Kidney glomerular epithelial cell (primary cell): ENCODE results near the gene SLC12A7.
"Not testable (repeated sequence)": the region's sequence is repeated elsewhere in the genome, so short reads cannot be mapped to it uniquely, and the experiment has no call there.

ENCODE experiments used
- DNase-seq: peaks from one replicate; lab custom pipeline; 2025; lab: John Stamatoyannopoulos, UW

The SLC12A7 gene

GRCh38 chr5:1095990-1096363 lies 15.9 kb downstream of the SLC12A7 start:
- DNase-seq = no peak

DNA sequence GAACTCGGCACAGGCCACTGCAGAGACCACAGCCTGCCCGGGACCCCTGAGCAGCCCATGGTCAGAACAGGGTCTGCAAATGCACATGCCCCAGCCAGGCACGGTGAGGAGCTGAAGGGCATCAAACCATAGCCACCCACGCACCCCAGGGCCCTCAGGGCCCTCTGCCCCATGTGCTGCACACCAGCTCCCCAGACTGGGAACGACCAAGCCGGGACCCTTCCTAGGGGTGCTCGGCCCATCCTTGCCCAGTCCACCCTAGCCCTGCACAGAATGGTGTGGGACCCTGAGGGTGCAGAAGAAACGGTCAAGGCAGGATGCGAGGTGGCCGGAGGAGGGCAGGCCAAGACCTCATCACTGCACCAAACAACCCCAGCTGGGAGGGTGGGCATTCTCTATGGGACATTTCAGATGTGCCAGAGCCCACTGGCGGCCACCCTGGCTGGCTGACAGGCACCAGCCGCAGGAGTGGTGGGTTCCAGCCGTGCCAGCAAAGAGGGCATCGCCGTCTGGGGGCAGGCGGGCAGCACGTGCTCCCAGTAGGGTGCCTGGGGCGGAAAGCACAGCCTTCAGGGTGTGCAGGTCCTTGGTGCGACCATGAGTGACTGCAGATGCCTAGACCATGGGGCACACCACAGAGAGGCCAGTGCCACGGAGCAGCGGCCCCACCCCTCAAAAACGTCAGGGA lies 16.4 kb downstream of the SLC12A7 start:
- no peak for DNase-seq

GRCh38 chr5:1094670-1095190 lies 17.1 kb downstream of the SLC12A7 start:
- no peak for DNase-seq

- no peak for DNase-seq
Measured at GRCh38 chr5:1093361-1093760, 18.5 kb downstream of the SLC12A7 start.

GRCh38 chr5:1092122-1092521 lies 19.7 kb downstream of the SLC12A7 start:
- no peak for DNase-seq

DNA sequence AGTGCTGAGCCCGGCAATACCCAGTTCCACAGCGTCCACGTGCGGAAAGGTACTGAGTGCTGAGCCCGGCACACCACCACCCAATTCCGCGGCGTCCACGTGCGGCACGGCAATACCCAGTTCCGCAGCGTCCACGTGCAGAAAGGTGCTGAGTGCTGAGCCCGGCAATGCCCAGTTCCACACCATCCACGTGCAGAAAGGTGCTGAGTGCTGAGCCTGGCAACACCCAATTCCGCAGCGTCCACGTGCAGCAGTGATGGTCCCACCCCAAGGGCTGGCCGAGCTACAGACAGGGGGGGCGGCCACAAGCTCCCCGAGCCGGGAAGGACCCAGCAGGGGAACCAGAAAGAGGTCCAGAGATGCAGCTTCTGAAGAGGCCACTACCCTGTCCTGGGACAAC lies 20.2 kb downstream of the SLC12A7 start:
- no peak for DNase-seq

DNA sequence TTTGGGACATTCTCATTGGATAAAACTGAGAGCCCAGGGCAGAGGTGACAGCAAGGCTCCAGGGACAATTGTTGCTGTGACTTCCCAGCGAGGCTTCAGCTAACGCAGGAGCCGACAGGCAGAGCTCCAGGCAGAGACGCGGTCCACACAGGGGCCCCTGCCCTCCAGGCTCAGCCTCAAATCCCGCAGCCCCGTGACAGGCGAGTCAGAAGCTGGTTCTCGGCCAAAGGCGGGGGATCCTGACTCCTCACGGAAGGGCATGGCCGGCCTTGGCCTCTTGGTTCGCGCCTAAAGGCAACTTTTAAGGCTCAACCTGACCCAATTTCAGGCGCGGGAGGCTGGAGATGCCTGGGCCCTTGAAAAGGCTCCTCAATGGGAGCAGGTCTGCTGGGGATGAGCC lies 21.3 kb downstream of the SLC12A7 start:
- no peak for DNase-seq

DNA sequence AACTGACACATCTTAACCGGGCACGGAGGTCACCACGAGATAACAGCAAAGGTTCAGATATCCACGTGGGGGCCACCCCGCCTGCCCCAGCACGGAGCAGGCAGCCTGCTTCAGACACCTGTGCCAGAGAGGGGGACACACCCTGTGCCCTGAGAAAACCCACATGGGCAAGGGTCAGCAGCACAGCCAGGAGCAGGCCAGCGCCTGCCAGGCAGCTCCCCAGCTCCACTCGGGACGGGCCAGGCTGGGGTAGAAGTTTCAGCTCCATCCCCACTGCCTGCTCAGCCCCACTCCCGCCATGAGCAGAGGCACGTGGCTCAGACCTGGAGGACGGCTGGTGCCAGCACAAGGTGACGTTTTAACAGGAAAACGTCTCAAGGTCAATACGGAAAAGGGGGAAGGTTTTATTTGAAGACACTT lies 22.2 kb downstream of the SLC12A7 start:
- DNase-seq = no peak

- no peak for DNase-seq
Measured at GRCh38 chr5:1089146-1089545, 22.7 kb downstream of the SLC12A7 start.

- DNase-seq = no peak
Measured at GRCh38 chr5:1088726-1089125, 23.1 kb downstream of the SLC12A7 start.

DNA sequence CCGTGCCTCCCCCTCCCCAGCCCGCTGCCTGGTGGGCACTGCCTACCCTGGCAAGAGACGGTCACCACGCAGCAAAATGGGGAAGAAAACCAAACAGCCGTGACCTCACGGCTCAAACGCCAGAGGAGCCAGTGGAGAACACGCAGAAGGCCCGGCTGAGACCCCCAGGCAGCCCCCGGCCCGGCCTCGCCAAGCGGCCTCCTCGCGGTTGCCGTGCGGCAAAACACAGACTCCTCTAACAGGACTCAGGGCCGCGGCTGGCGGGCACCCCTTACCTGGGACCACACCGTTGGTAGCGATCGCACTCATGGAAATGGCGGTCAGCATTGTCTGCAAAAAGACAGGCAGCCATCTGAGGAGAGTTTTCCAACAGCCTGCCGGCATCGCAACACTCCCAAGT lies 23.8 kb downstream of the SLC12A7 start:
- DNase-seq = no peak

DNA sequence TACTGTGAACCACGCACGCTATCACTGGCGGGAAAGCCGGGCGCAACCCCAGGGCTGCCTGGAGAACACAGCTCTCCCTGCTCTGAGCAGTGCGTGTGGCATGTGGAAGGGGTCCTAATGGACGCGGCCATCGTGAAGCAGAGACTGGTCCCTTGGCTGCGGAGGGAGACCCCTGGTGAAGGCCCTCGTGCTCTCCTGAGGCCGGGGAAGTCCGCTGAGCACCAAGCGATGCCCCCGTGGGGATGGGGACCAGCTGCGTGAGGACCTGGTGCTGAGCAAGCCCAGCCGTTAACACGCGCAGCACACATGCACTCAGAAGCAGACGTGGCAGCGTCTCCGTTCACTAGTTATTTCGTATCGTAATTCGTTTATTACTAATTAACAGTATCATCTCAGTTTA lies 24.4 kb downstream of the SLC12A7 start:
- no peak for DNase-seq

DNA sequence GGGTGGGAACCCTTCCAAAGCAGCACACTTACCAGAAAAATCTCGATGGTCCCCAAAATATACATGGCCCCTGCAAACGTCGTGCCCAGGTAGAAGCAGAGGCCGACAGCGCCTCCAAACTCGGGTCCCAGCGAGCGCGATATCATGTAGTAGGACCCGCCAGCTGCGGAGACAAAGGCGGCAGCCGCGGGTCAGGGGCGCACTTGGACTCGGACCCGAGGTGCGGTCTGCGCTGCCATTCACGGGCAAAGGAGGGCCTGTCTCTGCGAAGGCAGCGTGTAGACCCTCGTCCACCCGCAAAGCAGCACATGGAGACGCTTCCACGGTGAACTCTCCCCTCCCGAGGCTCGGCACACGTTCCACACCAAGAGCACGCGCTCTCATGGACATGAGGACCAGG lies 25.0 kb downstream of the SLC12A7 start:
- DNase-seq = no peak

DNA sequence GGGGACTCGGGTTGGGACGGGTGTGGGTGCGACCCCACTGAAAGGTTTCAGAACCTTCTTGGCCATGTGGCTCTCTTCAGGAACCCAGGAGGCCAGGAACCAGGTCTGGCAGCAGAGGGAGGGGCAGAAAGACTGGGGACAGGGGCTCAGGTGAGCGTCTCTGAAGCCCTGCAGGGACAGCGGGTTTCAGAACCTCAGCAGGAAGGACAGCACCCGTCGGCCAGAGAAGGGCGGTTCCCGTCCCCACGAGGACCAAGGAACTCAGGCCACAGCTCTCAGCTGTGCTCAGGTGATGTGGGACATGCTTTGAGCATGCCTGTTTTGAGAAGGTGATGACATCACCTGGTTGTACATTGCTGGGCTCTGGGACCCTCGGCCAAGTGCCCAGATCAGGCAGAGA lies 25.7 kb downstream of the SLC12A7 start:
- DNase-seq = no peak

- no peak for DNase-seq
Measured at GRCh38 chr5:1085391-1085790, 26.5 kb downstream of the SLC12A7 start.

DNA sequence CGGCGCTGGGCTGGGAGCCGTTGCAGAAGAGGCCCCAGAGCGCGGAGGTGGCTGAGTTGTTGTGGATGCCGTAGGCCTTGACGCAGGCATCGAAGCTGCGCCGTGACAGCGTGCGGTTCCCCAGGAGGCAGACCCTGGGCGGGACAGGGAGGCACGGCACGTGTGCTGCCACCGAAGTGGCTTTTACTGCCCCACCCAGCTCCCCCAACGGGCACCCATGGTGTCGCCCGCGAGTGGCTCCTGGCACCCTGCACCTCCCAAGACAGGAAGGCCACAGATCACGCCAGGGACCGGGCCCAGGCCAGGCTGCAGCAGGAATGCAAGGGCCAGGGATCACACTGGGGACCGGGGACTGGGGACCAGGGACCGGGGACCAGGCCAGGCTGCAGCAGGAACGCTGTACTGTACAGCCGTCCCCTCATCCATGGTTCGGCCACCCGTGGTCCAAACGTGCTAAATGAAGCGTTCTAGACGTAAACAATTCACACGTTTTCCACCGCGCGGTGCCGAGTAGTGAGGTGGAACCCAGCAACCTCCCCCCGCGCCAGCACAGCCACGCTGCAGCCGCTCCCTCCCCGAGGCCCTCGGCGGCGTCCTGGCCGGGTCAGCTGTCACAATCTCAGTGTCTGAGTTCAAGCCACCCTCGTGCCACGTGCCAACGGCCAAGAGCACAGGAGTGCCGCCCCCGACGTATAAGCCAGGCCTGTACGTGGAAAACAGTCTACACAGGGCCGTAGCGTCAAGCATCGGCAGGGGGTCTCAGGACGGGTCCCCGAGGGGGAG lies 27.8 kb downstream of the SLC12A7 start:
- no peak for DNase-seq

- not testable (repeated sequence) for DNase-seq
Measured at GRCh38 chr5:1083026-1083425, 28.8 kb downstream of the SLC12A7 start.

DNA sequence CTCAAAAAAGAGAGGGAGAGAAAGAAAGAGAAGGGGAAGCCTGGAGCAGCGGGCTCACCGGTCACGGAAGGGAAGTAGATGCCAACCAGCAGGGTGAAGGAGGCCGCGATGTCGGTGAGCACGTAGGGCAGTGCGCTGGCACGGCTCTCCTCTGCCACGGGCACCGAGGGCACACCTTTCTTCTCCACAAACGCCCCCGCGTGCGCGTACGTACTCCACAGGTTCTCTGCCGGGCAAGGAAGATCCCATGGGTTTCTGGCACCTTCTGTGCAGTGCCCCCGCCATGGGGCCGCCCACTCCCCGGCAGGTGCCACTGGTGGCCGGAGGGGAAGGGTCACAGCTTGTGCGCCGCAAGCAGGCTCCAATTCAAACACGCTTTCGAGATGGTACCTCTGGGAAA lies 30.3 kb downstream of the SLC12A7 start:
- DNase-seq = no peak

DNA sequence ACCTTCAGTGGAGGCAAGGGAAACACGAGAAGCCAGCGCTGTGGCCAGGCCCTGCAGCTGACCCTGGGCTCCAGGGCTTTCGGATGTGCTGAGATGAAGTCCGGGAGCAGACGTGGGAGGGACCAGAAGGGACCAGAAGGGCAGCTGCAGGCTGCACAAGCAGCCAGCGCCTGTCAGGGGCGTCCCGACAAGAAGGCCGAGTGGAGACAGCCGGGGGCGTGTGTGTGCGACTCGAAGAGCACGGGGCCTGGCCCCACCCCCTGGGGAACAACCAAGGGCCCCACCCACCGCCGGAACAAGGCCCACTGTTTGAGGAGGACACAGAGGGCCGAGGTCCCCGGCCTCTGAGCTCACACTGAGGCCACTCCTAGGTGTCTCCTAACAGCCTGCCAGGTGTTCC lies 31.4 kb downstream of the SLC12A7 start:
- no peak for DNase-seq

GRCh38 chr5:1079961-1080360 lies 31.9 kb downstream of the SLC12A7 start:
- no peak for DNase-seq

DNA sequence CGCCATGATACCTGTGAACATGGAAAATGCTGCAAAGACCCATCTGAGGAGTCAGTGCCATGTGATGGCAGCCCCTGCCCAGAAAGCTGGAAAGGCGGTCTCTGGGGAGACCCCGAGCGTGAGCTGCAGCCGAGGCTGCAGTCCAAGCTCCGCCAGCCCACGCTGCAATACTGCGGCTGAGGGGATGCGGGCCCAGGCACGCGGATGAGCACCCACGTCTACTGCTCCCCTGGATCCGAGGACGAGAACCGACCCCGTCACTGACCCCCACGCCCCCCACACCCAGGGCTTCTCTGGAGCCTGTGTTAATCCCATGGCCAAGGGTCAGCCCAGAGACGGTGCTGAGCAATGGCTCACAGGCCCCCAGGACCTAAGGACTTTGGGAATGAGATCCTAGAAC lies 32.4 kb downstream of the SLC12A7 start:
- DNase-seq = no peak

DNA sequence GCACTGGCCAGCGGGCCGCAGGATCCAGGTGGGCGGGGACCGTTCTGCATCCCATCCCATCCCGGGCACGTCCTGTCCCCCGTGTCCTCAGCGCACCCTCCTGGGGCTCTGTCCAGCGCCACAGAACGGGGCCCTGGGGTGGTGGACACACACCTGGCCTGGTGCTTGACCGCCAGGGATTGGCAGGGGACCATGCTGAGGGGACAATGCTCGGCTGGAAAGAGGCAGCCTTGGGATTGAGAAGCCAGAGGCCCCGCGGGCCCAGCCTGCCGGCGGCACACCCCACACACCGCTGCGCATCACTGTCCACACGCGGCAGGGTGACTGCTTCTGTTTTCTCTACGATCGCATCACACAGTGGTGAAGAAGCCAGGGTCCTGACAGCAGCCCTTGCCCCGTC lies 33.0 kb downstream of the SLC12A7 start:
- no peak for DNase-seq

DNA sequence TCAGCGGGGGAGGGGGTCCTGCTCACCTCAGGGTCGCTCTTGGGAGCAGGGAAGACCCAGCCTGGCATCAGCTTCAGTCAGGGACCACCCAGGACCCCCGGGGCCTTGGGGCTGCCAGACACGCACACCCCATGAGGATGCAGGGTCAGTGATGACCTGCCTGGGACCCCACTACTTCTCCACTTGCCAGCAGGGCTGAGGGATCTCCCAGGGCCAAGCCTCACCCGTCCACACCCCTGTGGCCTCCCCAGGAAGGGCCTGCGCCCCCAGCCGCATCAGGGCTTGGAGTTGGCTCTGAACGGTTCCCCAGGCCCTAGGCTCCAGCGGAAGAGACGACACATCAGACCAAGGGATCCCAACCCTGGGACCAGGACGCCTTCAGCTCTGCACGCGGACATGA lies 33.7 kb downstream of the SLC12A7 start:
- DNase-seq = no peak
